GM19467 (cell line): Measurements from ENCODE around the gene BIN1.
A peak's percentile ranks its signal among the peaks of the same experiment; 100 is the strongest.

Experiments used
- ATAC-seq: cut with Tn5 transposase; IDR thresholded peaks from one replicate; pipeline ENCODE4 v1.9.1; 2021; ENCODE audit warnings: mild to moderate bottlenecking, moderate library complexity; ENCODE audit not compliant: unreplicated experiment

Gene BIN1

GRCh38 chr2:127106991-127107621 lies at the start of gene BIN1:
Gene BIN1 (minus strand): TSS chr2:127107154. CDS start chr2:127106943, 211 bp downstream.
- ATAC-seq: peak; percentile 85

GRCh38 chr2:127155947-127156346 lies 49.0 kb upstream of the BIN1 start:
- no peak for ATAC-seq

GRCh38 chr2:127155028-127155581 lies 48.2 kb upstream of the BIN1 start:
- no peak for ATAC-seq

- no peak for ATAC-seq
These were observed 47.4 kb upstream of the BIN1 start for GRCh38 chr2:127154396-127154795.

- ATAC-seq: no peak
These were observed 46.8 kb upstream of the BIN1 start for GRCh38 chr2:127153691-127154158.

GRCh38 chr2:127150996-127151395 lies 44.0 kb upstream of the BIN1 start:
- ATAC-seq: no peak

GRCh38 chr2:127149384-127149783 lies 42.4 kb upstream of the BIN1 start:
- no peak for ATAC-seq

- no peak for ATAC-seq
These were observed 40.0 kb upstream of the BIN1 start for GRCh38 chr2:127146820-127147502.

- ATAC-seq: no peak
These were observed 39.2 kb upstream of the BIN1 start for GRCh38 chr2:127146071-127146725.

GRCh38 chr2:127145280-127145895 lies 38.4 kb upstream of the BIN1 start:
- no peak for ATAC-seq

- ATAC-seq: no peak
These were observed 37.2 kb upstream of the BIN1 start for GRCh38 chr2:127143841-127144782.

- no peak for ATAC-seq
These were observed 36.0 kb upstream of the BIN1 start for GRCh38 chr2:127142663-127143630.

- ATAC-seq: no peak
These were observed 33.6 kb upstream of the BIN1 start for GRCh38 chr2:127140538-127140937.

GRCh38 chr2:127139766-127140165 lies 32.8 kb upstream of the BIN1 start:
- ATAC-seq: no peak

GRCh38 chr2:127138281-127138680 lies 31.3 kb upstream of the BIN1 start:
- ATAC-seq: no peak

- ATAC-seq: no peak
These were observed 30.8 kb upstream of the BIN1 start for GRCh38 chr2:127137741-127138140.

- no peak for ATAC-seq
These were observed 30.3 kb upstream of the BIN1 start for GRCh38 chr2:127137225-127137624.

- ATAC-seq: no peak
These were observed 28.2 kb upstream of the BIN1 start for GRCh38 chr2:127134833-127135830.
